Lung (tissue), 12 donors: ENCODE results near the gene OAS3. TPM values are rescaled to one million over a fixed set of nuclear protein-coding genes. Genes with fewer than 3 reads are reported as not detected.
A peak's percentile ranks its signal among the peaks of the same experiment; 100 is the strongest.
"Not testable (repeated sequence)": the region's sequence is repeated elsewhere in the genome, so short reads cannot be mapped to it uniquely, and the experiment has no call there.

Source experiments
- ATAC-seq: fragments of 200-7000 bp; cut with Tn5 transposase; one replicate; pipeline ENCODE4 v1.9.1; 2020; ENCODE audit warnings: moderate number of reproducible peaks; ENCODE audit not compliant: insufficient read depth, low FRiP score
- DNase-seq, 3 donors: peaks; one replicate each; pipeline ENCODE4 v3.0.0-alpha.2; 2013 to 2017
- H3K27ac ChIP-seq, 2 donors: one replicate each; pipeline ENCODE4 v1.5.1; 2013; ENCODE audit warnings: mild to moderate bottlenecking in 2 of 2, moderate library complexity in 2 of 2, control low read depth in 1 of 2, inconsistent platforms in 1 of 2, low read depth in 1 of 2, low read length in 1 of 2
- H3K27me3 ChIP-seq, 3 donors: one replicate each; pipeline ENCODE4 v1.5.1; 2013; ENCODE audit warnings: low read length in 2 of 3; ENCODE audit not compliant: control insufficient read depth in 3 of 3, insufficient read depth in 3 of 3
- H3K36me3 ChIP-seq, 4 donors: one replicate each; pipeline ENCODE4 v1.5.1; 2013; ENCODE audit warnings: low read length in 4 of 4, mild to moderate bottlenecking in 1 of 4, moderate library complexity in 1 of 4; ENCODE audit not compliant: control insufficient read depth in 4 of 4, insufficient read depth in 4 of 4
- H3K4me1 ChIP-seq, 5 donors: one replicate each; pipeline ENCODE4 v1.5.1; 2013; ENCODE audit warnings: low read length in 5 of 5, mild to moderate bottlenecking in 2 of 5, moderate library complexity in 1 of 5; ENCODE audit not compliant: control insufficient read depth in 5 of 5, insufficient read depth in 5 of 5
- H3K4me3 ChIP-seq: one replicate; pipeline ENCODE4 v1.5.1; 2013; ENCODE audit warnings: mild to moderate bottlenecking, control low read depth, moderate library complexity
- H3K9ac ChIP-seq, 2 donors: one replicate each; pipeline ENCODE4 v1.5.1; 2013; ENCODE audit warnings: low read length in 2 of 2, control low read depth in 1 of 2; ENCODE audit not compliant: insufficient read depth in 1 of 2
- H3K9me3 ChIP-seq, 4 donors: one replicate each; pipeline ENCODE4 v1.5.1; 2013; ENCODE audit warnings: low read length in 3 of 4, mild to moderate bottlenecking in 1 of 4, moderate library complexity in 1 of 4; ENCODE audit not compliant: control insufficient read depth in 4 of 4, insufficient read depth in 3 of 4
- WGBS, 2 donors: extraction: QIAGEN DNeasy Blood & Tissue Kit; methylation state at CpG; one replicate each; pipeline ENCODE4 v1.1.7; 2013; 5-methylcytosine and 5-hydroxymethylcytosine counted together
- polyA plus RNA-seq, 2 donors: library from polyadenylated mRNA; stranded (reverse); fragments of 200-250 nt; gene quantifications; one replicate each; pipeline ENCODE4 v1.2.1, GENCODE V29; 2013
- total RNA-seq, 2 donors: library from RNA; depleted of rRNA in 1 of 2; stranded (reverse); fragments of >200 nt in 1 of 2; gene quantifications; one replicate each; pipeline ENCODE4 v1.2.1, GENCODE V29; 2014 to 2021
- TF ChIP-seq, protein P1 (sequence below): IDR thresholded peaks from 2 replicates; pipeline ENCODE4 v1.5.1; 2012; ENCODE audit warnings: mild to moderate bottlenecking; ENCODE audit errors: control extremely low read depth, extremely low read depth
- donor health status: control.
- donor health status: control.
- donor health status: Bipolar disorder and iron deficiency.
- donor health status: healthy.
- donor health status: DM: yes; HTN: yes; CAD: no.

OAS3 gene
- total and polyA plus RNA-seq, 4 donors: 5.7 to 31.9 (median 19.3) TPM

GRCh38 chr12:112916270-112916669 is 22.0 kb upstream of the OAS3 start:
- no peak overlapping the region for H3K4me3 ChIP-seq
- WGBS, 2 donors: 70 to 81% methylated on average over 5 of the region's 5 CpGs
- peaks cover 0 to 10% (median 4%) of the 10 kb centered on the region in 4 donors for H3K9me3 ChIP-seq
- TF ChIP-seq, protein P1, sequence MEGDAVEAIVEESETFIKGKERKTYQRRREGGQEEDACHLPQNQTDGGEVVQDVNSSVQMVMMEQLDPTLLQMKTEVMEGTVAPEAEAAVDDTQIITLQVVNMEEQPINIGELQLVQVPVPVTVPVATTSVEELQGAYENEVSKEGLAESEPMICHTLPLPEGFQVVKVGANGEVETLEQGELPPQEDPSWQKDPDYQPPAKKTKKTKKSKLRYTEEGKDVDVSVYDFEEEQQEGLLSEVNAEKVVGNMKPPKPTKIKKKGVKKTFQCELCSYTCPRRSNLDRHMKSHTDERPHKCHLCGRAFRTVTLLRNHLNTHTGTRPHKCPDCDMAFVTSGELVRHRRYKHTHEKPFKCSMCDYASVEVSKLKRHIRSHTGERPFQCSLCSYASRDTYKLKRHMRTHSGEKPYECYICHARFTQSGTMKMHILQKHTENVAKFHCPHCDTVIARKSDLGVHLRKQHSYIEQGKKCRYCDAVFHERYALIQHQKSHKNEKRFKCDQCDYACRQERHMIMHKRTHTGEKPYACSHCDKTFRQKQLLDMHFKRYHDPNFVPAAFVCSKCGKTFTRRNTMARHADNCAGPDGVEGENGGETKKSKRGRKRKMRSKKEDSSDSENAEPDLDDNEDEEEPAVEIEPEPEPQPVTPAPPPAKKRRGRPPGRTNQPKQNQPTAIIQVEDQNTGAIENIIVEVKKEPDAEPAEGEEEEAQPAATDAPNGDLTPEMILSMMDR: no peak
- DNase-seq (peak in 2 of 3 donors; percentile 71 to 82), ATAC-seq (no peak)
- H3K27ac ChIP-seq: no peak overlapping the region
- H3K36me3 ChIP-seq: peaks cover 0 to 19% (median 3%) of the 10 kb centered on the region in 4 donors
- peaks cover 0 to 2% (median 0%) of the 10 kb centered on the region in 3 donors for H3K27me3 ChIP-seq
- no peak overlapping the region for H3K9ac ChIP-seq
- H3K4me1 ChIP-seq: peaks cover 0 to 5% (median 0%) of the 10 kb centered on the region in 5 donors

GRCh38 chr12:112919121-112919520 is 19.2 kb upstream of the OAS3 start:
- Histone ChIP-seq H3K36me3 (peaks cover 0 to 19% (median 0%) of the 10 kb centered on the region in 4 donors), H3K9me3 (peaks cover 0 to 2% (median 0%) of the 10 kb centered on the region in 4 donors), H3K27ac (no peak overlapping the region), H3K4me3 (no peak overlapping the region), H3K9ac (no peak overlapping the region), H3K4me1 (peaks cover 0 to 5% (median 0%) of the 10 kb centered on the region in 5 donors), H3K27me3 (peaks cover 0 to 2% (median 0%) of the 10 kb centered on the region in 3 donors)
- no peak for DNase-seq
- no peak for ATAC-seq
- 91% methylated on average over 6 of the region's 6 CpGs for WGBS, 2 donors
- TF ChIP-seq, protein P1: no peak

GRCh38 chr12:112924986-112925385 is 13.3 kb upstream of the OAS3 start:
- H3K9me3 ChIP-seq: no peaks in the 10 kb centered on the region
- TF ChIP-seq, protein P1: no peak
- H3K9ac ChIP-seq: no peak overlapping the region
- WGBS, 2 donors: 14 to 36% methylated on average over 7 of the region's 7 CpGs
- H3K4me3 ChIP-seq: no peak overlapping the region
- ATAC-seq (no peak), DNase-seq (peak in 2 of 3 donors; percentile 61 to 72)
- peaks cover 0 to 3% (median 0%) of the 10 kb centered on the region in 5 donors for H3K4me1 ChIP-seq
- peaks cover 0 to 4% (median under 1%) of the 10 kb centered on the region in 4 donors for H3K36me3 ChIP-seq
- peak overlapping the region in 1 of 2 donors; percentile 41 for H3K27ac ChIP-seq
- H3K27me3 ChIP-seq: no peaks in the 10 kb centered on the region

DNA sequence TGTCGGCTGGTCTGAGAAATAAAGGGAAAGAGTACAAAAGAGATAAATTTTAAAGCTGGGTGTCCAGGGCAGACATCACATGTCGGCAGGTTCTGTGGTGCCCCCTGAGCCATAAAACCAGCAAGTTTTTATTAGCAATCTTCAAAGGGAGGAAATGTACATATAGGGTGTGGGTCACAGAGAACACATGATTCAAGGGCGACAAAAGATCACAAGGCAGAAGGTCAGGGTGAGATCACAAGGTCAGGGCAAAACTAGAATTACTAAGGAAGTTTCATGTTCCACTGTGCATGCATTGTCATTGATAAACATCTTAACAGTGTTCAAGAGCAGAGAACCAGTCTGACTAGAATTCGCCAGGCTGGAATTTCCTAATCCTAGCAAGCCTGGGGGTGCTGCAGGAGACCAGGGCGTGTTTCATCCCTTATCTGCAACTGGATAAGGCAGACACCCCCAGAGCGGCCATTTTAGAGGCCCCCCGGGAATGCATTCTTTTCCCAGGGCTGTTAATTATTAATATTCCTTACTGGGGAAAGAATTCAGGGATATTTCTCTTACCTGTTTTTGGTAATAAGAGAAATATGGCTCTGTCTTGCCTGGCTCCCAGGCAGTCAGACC is 11.7 kb upstream of the OAS3 start:
- H3K9ac ChIP-seq: not testable (repeated sequence)

More for the DNA sequence above, 11.7 kb upstream of the OAS3 start:
- not testable (repeated sequence) for H3K27me3 ChIP-seq, H3K4me1 ChIP-seq, ATAC-seq, H3K27ac ChIP-seq, H3K9me3 ChIP-seq, H3K4me3 ChIP-seq, DNase-seq, H3K36me3 ChIP-seq
- WGBS, 2 donors: 57 to 66% methylated on average over 7 of the region's 7 CpGs
